NCI-H345 treated with DMSO at 0.1 percent for 48 hours (cell line): ENCODE measurements around the gene KCNA3.

ENCODE experiments used
- DNase-seq: peaks from one replicate; lab custom pipeline; 2025; ENCODE audit not compliant: unreplicated experiment; lab: John Stamatoyannopoulos, UW

The KCNA3 gene

DNA sequence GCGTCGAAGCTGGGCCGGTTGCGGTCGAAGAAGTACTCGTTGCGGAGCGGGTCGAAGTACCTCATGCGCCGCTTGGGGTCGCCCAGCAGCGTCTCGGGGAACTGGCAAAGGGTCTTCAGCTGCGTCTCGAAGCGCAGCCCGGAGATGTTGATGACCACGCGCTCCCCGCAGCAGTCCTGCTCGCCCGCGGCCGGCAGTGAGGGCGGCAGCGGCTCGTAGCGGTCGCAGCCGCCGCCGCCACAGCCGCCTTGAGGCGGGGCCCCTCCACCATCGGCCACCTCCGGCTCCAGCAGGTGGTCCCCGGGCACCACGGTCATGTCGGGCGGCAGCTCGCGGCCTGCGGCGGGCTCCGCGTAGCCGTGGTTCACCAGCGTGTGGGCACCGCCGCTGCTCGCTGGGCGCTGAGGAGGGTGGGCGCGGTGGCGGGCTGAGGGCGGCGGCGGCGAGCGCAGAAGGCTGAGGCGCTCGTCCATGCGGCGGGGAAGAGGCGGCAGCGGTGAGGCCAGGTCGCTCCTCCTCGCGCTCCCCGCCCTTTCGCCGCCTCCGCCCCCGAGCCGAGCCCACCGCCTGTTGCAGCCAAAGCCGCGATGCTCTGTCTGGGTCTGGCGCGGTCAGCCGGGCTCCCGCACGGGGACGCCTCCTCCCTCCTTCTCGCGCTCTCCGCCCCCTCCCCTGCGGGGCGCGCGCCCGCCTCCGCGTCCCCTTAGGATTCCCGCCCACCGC lies at the start of gene KCNA3:
Gene KCNA3 (minus strand): TSS at position 604 of the 723 bp plus-strand sequence. CDS start 131 bp downstream, at position 473.
- DNase-seq, result peak; percentile 15

DNA sequence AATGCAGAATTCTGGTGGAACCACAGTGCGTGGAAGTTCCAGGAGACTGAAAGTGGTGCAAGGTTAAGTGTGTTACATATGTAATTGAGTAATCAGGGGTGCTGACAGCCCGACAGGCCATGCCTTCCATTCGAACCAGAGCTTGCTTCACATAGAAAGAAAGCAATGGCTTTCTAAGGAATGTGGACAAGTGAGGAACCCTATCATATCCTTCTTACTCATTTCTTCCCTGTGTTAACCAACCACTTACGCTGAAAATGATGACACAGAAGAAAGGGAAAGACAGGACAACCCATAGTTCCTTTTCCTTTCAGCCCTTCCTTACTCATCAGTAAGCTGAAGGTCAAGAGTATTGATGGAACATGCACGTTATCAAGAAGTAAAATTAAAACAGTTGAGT lies 48.1 kb upstream of the KCNA3 start:
- DNase-seq, result no peak

DNA sequence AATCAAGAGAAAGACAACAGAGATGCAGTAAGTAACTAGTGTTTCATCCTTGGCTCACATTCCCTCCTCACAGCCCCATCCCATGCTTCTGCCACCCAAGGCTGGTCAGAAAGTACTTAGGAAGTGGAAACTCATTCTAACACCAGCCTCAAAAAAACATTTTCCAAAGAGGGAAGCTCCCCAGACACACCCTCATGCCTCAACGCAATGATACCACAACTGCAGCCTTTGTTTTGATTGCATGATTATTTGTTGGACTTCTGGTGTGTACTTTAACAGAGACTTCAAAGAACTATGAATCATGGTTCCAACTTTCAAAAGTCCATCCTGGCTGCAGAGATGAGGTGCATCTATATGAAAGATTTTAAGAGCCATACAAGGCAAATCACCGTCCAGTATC lies 45.2 kb upstream of the KCNA3 start:
- no peak for DNase-seq

DNA sequence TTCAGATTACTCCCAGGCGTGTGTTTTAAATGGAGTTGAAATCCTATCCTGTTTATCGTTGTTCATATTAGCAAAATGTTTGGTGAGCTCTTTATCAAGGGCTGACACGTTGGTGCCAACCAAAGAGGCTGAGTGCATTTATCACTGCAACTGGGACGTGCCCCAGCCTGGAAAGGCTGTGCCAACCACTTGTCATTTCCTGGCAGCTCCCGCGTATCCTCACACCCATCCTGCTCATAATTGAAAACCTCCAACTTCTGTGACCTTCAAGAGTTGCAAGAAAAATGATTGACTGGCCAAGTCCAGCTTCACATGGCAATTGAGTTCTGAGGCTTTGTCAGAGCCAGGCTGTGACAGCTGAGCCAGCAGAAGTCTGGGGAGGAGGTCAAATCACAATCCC lies 43.7 kb upstream of the KCNA3 start:
- DNase-seq, result no peak

DNA sequence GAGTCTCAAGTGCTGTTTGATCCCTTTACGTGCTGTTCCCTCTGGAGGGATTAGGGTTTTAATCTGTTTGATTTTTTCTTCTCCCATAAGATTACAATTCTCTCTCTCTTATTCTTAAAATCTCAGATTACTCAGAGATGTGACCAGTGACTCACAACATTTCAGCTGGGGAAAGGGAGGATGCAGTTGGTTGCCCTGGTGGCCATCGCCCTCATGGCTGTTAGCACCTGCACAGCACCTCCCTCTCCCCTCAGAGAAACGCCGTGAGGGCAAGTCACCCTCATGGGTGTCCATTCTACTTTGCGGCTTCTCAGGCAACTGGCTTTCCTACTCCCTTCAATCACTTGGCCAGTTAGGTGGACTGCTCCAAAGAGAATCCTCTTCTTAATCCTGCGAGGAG lies 42.4 kb upstream of the KCNA3 start:
- DNase-seq, result no peak

DNA sequence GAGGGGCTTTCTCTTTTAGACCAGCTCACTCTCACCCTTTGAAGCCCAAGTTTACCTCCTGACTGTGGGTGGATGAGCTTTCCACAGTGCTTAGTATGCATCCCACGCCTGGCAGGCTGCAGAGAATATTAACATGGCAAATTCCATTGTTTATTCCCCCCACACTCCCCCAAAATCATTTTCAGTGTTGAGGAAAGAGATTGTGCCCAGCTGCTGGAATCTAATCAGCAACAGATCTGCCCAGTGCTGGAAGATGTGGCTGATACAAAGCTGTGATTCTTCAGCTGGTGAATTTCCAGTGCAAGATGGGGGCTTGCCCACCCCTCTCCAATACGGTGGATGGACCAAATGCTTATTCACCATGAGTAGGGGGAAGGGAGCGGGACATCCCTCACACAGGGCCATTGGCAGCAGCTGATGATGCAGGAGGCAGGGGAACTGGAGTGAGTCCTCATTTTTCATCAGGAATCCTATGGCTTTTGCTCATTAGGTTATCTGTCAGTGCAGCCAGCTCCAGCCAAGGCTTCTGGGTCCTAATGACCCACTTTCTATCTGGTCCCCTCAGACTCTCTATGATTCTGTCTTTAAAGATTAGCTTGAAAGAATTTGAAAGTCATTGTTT lies 39.7 kb upstream of the KCNA3 start:
- DNase-seq, result no peak

DNA sequence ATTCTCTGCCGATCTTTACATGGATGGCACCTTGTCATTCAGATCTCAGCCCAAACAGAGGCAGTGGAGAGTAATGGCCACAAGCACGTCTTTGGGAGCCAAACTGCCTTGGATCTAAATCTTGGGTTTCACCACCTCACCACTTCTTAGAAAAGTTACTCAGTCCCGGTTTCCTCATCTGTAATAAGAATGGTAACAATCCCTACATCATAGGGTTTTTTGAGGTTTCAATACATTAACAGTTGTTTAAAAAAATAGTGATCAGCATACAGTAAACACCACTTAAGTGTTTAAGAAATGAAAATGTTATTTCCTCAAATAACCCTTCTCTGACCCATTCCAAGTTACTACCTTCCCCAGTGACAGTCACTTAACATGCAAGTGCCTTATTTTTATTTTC lies 38.5 kb upstream of the KCNA3 start:
- no peak for DNase-seq

DNA sequence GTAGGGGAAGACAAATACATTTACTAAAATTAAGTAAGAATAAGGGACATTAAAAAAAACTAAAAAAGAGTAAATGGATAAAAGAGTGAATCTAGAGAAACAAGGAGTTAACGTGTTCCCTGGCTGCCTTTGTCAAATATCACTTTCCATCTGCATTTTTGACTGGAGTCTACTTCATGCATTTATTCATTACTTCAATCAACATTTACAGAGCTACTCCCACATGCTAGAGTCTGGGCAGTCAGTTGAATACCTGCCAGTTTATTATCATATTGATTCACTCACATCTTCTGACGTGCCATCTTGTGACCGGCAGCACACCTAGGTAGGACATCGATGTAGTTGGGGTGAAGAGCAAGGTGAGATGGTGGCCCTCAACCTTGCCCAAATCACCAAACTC lies 35.6 kb upstream of the KCNA3 start:
- no peak for DNase-seq

DNA sequence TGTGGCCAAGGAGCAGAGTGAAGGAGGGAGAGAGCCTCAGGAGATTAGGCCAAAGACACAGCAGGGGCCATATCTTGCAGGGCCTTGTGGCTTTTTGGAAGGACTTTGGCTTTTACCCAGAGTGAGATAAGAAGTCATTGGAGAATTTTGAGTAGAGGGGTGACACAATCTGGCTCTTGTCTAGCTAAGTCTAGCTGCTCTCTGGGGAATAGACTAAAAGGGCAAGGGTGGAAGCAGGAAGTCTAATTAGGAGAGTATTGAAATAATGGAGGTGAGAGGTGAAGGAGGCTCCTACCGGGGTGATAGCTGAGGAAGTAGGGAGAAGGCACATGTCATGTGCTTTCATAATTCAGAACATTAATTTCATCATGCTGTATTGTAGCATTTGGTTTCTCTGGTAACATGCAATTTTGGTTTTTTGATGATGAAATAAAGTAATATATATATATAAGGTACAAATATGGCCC lies 34.3 kb upstream of the KCNA3 start:
- no peak for DNase-seq

DNA sequence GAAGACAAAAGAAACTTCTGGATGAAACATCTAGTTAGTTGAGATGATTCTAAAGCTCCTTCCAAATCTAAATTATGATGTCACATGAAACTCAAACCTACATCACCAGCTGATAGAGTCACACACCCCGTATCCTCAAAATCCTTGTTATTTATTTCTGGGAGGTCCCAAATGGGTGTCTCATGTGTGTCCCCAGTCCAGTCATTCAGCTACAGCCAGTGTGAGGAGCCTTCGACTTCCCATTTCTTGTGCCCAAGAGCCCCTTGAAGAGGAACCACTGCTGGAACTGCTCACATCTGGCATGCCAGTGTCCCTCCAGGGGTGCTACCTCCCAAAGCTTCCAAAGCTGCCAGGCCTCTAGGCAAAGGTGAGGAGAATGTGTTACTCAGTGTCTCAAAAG lies 32.5 kb upstream of the KCNA3 start:
- DNase-seq, result no peak

DNA sequence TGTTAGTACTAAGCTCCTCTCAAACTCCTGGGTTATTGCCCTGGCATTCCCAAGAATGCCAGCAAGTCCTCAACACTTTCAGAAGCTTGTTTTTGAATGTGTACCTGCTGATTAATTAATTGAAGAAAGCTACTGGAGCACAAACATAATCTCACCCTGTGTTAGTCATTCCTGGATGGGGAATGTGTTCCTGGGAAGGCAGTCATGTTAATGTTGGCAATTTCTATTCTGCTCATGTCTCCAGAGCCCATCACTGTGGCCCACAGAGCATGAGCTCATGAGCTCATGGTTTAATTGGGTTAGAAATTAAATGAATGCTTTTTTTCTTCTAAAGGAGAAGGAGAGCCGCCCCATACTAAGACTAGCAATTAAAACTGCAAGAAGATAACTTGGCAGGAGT lies 31.9 kb upstream of the KCNA3 start:
- DNase-seq, result no peak

DNA sequence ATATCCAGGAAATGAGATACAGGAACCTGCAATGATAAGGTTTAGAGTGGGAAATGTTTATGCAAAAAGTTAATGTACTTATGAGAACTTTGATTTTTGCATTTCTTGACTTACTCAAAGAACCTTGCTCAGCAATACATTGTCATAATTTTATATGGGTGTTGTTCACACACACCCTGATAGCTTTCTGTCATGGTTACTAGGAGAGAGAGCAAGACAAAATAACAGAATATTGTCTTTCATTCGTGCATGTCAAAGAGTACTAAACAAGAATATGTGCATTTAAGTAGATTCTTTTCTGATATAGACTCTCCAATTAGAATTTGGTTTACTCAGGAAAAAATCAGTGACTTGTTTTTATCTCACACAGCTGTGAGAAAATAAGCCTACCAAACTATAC lies 27.5 kb upstream of the KCNA3 start:
- DNase-seq, result no peak

DNA sequence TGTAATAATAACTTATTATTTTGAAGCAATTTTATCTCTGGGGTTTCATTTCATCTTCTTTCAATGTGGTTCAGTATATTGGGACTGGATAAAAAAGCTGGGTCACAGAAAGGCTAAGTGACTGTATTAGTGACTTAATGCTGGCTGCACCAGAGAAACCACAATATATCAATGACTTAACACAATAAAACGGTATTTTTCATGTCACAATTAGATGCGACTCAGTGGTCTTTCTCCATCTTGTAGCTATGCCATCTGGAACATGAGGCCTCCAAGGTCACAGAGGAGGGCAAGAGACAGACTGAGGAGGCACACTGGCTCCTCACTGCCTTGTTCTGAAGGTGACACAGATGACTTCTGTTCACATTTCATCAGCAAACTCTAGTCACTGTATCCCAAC lies 26.0 kb upstream of the KCNA3 start:
- no peak for DNase-seq

DNA sequence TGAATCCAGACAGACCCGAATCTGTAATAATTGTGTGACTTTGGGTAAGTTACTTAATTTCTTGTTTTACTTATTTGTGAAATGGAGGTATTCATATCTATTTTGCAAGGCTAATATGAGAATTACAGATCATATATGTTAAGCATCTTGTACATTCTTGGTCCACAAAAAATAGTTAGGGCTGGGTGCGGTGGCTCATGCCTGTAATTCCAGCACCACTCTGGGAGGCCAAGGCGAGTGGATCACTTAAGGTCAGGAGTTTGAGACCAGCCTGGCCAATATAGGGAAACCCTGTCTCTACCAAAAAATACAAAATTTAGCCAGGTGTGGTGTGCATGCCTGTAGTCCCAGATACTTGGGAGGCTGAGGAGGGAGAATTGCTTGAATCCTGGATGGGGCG lies 22.9 kb upstream of the KCNA3 start:
- no peak for DNase-seq

DNA sequence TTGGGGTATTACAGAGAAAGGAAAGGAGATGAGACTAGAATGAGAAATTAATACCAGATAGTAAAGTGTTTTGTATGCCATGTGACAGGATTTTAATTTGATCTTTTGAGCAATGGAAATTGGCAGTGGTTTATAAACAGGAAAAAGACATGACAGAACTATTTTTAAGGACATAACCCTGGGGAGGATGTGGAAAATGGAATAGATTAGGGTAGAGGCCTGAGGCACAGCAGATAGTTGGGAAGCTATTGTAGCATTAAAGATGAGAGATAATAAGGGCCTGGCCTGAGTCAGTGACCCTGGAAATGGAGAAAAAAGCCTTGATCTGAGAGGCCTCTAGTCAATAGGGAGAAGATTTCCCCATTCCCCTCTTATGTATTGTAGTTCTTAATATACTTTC lies 22.1 kb upstream of the KCNA3 start:
- DNase-seq, result no peak

DNA sequence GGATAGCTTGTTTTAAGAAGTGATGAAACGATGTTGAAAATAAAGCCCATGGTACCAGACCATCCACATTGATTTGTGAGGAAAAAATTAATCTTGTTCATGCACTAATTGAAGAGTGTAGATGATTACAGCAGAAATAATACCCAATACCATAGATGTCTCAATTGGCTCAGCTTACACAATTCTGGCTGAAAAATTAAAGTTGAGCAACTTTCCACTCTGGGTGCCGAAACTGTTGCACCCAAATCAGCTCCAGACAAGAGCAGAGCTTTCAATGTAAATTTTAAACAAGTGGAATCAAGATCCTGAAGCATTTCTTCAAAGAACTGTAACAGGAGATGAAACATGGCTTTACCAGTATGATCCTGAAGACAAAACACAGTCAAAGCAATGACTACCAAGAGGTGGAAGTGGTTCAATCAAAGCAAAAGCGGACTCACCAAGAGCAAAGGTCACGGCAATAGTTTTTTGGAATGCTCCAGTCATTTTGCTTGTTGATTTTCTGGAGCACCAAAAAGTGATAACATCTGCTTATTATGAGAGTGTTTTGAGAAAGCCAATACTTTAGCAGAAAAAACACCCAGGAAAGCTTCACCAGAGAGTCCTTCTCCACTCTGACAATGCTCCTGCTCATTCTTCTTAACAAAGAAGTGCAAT lies 16.1 kb upstream of the KCNA3 start:
- no peak for DNase-seq

DNA sequence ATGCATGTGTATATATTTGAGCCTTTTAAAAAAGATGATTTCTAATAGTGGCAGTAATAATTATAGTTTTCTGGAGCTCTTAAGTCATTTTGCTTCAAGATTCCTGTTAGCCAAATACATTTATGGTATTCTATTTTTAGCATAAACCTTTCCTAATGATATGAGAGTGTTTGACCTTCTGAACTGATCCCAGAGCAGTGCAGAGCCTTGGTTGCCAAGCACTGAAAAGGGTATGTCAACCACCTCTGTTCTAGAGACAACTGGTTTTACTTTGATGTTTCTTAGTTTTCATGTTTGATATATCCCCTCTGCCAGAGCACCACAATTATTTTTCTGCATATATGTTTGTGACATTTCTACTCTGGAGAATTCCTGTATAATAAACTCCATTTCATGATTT lies 15.1 kb upstream of the KCNA3 start:
- DNase-seq, result no peak

DNA sequence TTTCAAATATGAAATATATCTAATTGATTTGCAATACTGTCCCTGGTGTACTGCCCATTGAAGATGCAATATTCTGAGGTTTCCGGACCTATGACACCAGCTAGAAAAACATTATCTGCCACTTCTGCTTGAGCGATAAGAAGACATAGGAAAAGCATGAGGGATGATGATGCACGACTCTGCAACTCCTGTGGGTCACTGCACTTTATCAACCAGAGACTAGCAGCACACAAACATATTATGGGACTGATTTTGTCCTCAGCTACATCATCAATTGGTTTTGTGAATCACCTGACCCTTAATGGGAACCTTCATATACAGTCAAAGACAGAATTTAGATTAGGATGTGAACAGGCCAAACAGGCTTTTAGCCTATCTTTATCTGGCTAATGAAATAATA lies 13.8 kb upstream of the KCNA3 start:
- no peak for DNase-seq

DNA sequence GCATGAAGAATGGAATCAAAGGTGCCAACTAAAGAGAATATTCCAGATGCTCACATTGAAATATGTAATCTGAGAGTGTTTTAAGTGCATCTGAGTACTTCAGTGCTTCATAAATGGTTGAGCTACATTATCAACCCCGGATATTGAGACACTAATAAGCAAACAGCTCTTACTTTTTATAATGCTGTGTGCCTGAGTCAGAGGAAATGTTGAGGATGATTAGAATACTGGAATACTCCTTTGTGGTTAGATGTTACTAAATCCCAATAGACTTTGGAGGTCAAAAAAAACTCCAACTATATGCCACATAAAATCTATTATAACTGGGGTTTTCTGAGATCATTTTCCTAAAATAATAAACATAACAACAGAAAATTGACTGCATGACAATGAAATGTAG lies 12.5 kb upstream of the KCNA3 start:
- DNase-seq, result no peak

DNA sequence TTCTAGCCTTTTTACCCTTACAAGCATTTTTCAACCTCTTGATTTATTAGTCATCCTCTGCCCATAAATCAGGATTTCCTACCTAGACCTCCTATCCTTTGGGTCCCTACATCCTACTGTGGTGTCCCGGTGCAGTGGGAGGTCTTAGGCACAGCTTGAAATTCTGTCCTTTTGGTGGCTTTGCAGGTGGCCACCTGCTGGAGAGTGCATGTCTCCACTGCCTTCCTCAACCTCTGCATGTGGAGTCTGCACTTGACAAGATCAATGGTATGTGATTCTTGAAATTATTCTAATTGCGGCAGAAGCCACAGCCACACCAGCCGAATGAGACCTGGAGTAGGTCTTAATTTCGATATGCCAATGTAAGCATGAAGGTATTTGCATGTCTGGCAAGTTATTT lies 11.4 kb upstream of the KCNA3 start:
- no peak for DNase-seq

DNA sequence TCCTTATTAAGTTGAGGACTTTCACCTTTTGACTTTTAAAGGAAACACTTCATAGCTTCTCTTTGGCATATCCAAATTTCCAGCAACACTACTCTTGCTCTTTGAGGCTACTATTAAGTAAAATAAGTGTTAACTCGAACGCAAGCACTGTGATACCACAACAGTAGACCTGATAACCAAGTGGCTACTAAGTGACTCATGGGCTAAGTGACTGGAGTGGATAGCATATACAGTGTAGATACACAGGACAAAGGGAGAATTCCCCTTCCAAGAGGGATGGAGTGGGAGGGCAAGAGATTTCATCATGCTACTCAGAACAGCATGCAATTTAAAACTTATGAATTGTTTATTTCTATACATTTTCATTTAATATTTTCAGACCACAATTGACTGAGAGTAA lies 9.8 kb upstream of the KCNA3 start:
- DNase-seq, result no peak

DNA sequence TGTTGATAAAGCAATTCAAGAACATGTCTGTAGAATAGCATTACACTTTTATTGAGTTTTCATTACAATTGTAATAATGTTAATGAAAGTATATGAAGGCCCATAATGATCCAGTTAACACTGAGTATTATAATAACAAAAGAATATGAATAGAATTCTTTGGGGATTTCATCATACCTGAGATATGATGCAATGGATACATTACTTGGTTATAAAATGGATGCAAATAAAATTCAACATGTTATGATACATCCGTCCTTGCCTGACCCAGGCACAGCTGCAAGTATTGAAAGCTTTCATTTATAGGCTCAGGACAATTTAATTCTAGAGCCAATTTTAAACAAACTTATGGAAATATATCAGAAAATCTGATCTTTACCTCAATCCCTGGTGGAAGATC lies 8.2 kb upstream of the KCNA3 start:
- DNase-seq, result no peak
